LNCAP (cell line): ENCODE measurements around the gene C6orf47.

Source experiments
- TF ChIP-seq, protein P1 (sequence below): fragments of 450-650 bp; IDR thresholded peaks from 2 replicates; pipeline ENCODE4 v1.5.1; 2017; ENCODE audit warnings: mild to moderate bottlenecking

C6orf47 gene

DNA sequence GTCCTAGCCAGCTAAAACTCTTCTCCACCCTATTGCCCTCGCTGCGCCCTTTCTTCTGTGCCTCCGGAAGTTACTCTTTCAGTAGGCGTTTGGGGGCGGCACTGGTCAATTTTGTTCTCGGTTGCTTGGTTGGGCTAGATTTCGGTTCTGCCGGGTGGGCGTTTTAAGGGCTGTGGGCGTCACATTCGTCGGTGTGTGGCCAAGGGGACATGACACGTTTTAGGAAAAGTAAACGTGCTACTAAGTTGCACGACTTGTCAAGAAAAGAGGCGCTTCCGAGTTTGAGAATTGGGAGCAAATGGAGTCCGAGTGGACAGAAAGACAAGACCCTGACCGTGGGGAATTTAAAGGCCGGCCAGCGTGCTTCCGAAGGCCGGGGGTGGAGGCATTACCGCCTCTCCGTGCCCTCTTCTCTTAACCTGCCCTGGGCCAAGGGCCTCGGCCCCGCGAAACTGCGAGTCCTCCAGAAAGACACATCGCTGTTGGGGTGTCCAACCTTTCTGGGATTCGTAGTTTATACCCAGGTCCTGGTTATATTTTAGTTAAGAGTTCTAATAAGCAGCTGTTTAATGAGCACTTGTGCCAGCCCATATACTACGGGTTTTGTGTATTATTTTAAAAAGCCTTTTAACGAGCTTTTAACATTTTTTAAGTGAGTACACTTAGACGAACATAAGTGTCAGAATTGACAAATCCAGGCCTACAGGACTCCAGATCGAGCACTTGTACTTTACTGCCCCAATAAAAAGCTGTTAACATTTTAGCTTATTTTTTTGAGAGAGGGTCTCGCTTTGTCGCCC lies 7.5 kb downstream of the C6orf47 start:
- TF ChIP-seq, protein P1, sequence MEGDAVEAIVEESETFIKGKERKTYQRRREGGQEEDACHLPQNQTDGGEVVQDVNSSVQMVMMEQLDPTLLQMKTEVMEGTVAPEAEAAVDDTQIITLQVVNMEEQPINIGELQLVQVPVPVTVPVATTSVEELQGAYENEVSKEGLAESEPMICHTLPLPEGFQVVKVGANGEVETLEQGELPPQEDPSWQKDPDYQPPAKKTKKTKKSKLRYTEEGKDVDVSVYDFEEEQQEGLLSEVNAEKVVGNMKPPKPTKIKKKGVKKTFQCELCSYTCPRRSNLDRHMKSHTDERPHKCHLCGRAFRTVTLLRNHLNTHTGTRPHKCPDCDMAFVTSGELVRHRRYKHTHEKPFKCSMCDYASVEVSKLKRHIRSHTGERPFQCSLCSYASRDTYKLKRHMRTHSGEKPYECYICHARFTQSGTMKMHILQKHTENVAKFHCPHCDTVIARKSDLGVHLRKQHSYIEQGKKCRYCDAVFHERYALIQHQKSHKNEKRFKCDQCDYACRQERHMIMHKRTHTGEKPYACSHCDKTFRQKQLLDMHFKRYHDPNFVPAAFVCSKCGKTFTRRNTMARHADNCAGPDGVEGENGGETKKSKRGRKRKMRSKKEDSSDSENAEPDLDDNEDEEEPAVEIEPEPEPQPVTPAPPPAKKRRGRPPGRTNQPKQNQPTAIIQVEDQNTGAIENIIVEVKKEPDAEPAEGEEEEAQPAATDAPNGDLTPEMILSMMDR, result no peak

DNA sequence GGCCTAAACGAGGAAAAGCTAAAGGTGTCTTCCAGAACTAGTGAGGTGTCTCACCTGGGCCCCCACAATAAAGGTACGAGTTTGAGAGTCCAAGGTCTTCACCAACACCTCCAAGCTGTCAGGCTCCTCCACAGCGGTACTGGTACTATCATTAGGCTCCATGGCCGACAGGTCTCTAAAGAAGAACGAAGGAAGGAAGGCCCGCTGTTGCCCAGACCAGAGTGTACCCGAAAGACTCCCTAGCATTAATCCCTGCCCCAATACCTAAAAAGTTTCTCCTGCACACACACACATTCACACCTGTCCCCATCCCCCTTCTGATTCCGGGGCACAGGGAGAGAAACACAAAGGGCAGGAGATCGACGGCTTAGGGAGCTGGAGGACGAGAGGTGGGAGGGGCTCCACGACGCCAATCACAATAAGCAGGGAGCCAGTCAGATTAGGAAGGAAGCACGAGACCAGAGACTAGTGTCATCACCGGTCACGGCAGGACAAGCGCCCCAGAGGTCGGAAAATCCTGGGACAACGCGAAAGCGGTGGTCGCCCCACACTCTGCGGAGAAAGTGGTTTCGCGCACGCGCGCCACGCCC lies 8.9 kb downstream of the C6orf47 start:
- TF ChIP-seq, protein P1, result no peak

DNA sequence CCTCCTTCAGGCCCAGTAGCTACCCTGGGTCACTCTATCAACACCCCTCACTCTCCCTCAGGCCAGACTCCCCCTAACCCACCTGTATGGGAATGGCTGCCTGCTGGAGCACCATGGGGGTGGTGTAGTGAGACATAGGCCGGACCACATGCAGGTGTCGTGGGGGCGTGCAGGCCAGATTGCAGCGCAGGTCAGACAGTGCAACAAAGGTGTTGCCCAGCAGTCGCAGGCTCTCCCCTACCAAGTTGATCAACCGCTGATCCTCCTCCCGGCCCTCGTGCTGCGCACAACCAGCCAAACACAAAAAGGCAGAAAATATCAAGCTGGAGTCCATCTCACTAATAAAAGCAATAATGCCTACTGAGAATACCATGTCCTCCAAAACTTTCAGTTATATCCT lies 15.3 kb downstream of the C6orf47 start:
- TF ChIP-seq, protein P1, result no peak

DNA sequence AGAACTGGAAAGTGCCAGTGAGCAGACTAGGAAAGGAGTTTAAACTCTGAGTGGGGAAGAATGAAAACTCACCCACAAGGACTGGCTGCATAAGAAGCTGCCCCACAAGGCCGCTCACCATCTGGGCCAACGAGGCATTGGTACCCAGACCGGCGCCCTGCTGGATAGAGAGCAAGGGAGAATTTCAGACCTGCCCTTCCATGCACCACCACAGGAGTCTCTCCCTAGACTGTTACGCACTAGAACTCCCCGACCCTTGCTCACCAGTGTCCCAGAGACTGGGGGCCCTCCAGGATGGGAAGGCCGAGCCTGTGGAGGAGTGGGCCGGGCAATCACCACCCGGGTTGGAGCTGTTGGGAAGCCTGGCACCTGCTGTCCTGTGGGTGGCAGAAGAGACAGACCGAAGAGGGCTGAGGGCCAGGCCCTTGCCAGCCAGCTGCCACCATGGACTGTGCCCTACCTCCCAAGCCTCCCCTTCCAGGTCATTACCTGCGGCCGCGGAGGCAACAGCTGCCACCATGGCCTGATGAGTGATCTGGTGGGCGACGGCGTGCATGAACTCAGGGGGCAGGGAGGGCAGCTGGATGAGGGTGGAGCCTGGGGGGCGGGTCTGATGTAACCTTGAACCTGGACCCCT lies 16.6 kb downstream of the C6orf47 start:
- TF ChIP-seq, protein P1, result no peak

DNA sequence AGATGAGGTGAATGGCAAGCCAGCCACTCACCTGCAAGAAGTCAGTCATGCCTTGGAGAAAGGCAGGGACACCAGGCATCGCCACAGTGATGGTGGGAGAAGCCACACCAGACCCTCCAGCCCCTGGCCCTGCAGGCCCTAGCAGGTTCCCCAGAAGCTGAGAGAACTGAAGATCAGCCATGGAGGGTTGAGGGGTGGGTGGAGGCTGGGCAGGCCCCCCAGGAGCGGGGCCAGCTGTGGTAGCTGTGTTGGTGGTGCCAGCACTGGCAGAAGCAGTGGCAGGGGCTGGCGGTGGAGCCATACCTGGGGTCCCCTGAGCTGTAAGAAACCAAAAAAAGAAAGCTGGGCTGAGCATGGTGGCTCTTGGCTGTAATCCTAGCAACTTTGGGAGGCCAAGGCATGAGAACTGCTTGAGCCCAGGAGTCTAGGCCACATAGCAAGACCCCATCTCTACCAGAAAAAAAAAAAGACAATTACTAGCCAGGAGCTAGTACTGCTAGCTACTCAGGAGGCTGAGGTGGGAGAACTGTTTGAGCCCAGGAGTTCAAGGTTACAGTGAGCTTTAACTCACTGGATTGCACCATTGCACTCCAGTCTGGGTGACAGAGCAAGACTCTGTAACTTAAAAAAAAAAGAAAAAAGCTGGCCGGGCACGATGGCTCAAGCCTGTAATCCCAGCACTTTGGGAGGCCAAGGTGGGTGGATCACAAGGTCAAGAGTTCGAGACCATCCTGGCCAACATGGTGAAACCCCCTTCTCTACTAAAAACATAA lies 17.6 kb downstream of the C6orf47 start:
- TF ChIP-seq, protein P1, result no peak

DNA sequence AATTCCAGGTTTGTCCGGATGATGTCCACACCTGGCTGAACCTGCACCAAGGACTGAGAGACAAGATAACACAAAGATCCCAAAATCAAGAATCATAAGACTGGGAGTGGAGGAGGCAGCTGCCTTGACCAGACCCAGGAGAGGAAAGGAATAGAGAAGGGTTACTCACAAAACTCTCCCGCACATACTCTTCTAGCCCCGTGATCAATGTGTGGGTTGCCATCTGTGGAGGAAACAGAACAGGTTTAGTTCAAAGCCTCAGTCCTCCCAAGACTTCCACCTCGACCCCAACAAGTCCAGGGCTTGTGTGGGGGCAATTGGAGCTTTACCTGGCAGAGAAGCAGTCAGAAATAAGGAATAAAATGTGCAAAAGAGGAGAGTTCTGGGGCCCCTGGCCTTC lies 19.2 kb downstream of the C6orf47 start:
- TF ChIP-seq, protein P1, result no peak

DNA sequence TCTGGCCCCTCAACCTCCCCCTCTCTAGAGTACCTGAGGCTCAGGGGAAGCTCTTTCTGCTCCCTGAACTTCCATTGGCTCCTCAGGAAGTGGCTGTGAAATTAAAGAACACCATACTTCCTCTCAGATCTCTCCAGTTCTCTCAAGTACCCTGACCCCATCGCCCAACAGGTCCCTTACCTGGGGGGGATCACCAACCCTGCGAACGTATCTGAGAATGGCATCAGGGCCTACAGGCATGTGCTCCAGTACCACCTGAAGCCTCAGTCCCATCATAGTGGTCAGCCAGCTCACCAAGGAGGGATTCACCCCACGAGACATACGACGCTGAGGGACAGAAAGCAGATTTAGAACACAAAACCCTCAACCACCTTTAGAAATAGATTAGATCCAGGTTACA lies 20.0 kb downstream of the C6orf47 start:
- TF ChIP-seq, protein P1, result no peak
